ENCODE data around the gene FHAD1. TPM values are rescaled to one million over a fixed set of nuclear protein-coding genes. Genes with fewer than 3 reads are reported as not detected.

Gene FHAD1
- total RNA-seq, 1 experiment from 2014 or later = not detected

DNA sequence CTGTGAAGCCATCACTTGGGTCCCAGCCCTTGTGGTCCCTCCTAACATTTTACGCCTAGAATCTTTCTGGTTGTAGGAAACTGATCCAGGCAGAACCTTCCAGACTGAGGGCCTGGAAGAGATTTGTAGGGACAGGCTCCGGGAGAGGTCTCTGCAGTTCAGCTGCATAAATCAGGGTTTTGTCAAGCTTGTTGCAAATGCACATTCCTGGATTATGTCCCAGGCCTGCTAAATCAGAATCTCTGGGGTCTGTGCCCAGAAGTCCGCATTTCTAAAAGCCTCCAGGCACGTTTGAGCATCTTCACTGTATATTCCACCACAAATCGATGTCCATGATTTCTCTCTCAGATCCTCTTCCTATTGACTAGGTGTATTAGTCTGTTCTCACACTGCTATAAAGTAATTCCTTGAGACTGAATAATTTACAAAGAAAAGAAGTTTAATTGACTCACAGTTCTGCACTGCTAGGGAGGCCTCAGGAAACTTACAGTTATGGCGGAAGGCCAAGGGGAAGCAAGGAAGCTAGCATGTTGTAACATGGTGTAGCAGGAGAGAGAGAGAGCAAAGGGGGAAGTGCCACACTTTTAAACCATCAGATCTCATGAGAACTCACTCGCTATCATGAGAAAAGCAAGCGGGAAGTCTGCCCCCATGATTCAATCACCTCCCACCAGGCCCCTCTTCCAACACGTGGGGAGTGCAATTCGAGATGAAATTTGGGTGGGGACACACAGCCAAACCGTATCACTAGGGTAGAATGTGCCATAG lies 1.2 kb upstream of the FHAD1 start:
- intact Hi-C loops (cut with micrococcal nuclease) = no loop called here
- Mint-ChIP-seq H3K36me3 (ENCODE audit: insufficient read depth, unreplicated experiment) (no peaks in the 10 kb centered on the region), H3K9me3 (ENCODE audit: unreplicated experiment) (no peaks in the 10 kb centered on the region), H3K4me1 (ENCODE audit: insufficient read depth, unreplicated experiment) (peaks cover 14% of the 10 kb centered on the region), H3K27ac (ENCODE audit: low read depth, unreplicated experiment) (peak overlapping the region; percentile 35), H3K27me3 (ENCODE audit: insufficient read depth, unreplicated experiment) (peaks cover 32% of the 10 kb centered on the region), H3K4me3 (ENCODE audit: unreplicated experiment) (no peak overlapping the region)
- POLR2A ChIA-PET = no interaction called here
- BruUV-seq (replicated peaks) = no TSS peak
- DNase-seq (ENCODE audit: unreplicated experiment) = peak; percentile 59
- TF ChIP-seq, protein P1, sequence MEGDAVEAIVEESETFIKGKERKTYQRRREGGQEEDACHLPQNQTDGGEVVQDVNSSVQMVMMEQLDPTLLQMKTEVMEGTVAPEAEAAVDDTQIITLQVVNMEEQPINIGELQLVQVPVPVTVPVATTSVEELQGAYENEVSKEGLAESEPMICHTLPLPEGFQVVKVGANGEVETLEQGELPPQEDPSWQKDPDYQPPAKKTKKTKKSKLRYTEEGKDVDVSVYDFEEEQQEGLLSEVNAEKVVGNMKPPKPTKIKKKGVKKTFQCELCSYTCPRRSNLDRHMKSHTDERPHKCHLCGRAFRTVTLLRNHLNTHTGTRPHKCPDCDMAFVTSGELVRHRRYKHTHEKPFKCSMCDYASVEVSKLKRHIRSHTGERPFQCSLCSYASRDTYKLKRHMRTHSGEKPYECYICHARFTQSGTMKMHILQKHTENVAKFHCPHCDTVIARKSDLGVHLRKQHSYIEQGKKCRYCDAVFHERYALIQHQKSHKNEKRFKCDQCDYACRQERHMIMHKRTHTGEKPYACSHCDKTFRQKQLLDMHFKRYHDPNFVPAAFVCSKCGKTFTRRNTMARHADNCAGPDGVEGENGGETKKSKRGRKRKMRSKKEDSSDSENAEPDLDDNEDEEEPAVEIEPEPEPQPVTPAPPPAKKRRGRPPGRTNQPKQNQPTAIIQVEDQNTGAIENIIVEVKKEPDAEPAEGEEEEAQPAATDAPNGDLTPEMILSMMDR (IDR thresholded peaks at IDR 0.05; ENCODE audit: unreplicated experiment) = no peak
- CTCF ChIA-PET = no interaction called here

DNA sequence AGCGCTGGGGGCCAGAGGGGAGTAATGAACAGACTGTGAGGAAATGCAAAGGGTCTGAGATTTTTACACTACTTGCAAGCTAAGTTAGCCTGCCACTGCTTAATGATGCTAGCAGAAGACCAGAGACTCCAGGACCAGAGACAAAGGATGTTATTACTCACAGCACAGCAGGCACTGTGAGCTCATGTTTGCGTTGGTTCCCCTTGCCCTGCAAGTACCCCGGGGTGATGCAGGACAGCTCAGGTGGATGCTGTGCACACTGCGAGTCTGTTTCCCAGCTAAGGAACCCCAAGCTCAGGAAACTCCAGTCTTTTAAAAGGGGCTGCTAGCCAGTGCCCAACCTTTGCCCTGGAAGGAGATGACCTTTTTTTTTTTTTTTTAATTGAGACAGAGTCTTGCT lies 1.2 kb downstream of the FHAD1 start:
- H3K4me3 Mint-ChIP-seq (ENCODE audit: unreplicated experiment) = no peak overlapping the region
- no peaks in the 10 kb centered on the region for H3K9me3 Mint-ChIP-seq (ENCODE audit: unreplicated experiment)
- TF ChIP-seq, protein P1 (IDR thresholded peaks at IDR 0.05; ENCODE audit: unreplicated experiment) = no peak
- no TSS peak for BruUV-seq (replicated peaks)
- peaks cover 14% of the 10 kb centered on the region for H3K4me1 Mint-ChIP-seq (ENCODE audit: insufficient read depth, unreplicated experiment)
- ChIA-PET CTCF (interaction anchor here (1.0 kb wide), 1 partner anchor 9 kb away, joined by 3 read pairs; no protein-coding TSS in a partner anchor), POLR2A (interaction anchor here (0.6 to 2.2 kb wide), 2 partner anchors 37 to 77 kb away, joined by 3 to 4 read pairs; no protein-coding TSS in a partner anchor)
- no peaks in the 10 kb centered on the region for H3K36me3 Mint-ChIP-seq (ENCODE audit: insufficient read depth, unreplicated experiment)
- no peak for DNase-seq (ENCODE audit: unreplicated experiment)
- no peak overlapping the region for H3K27ac Mint-ChIP-seq (ENCODE audit: low read depth, unreplicated experiment)
- H3K27me3 Mint-ChIP-seq (ENCODE audit: insufficient read depth, unreplicated experiment) = peaks cover 51% of the 10 kb centered on the region
- intact Hi-C loops (cut with micrococcal nuclease) = no loop called here

DNA sequence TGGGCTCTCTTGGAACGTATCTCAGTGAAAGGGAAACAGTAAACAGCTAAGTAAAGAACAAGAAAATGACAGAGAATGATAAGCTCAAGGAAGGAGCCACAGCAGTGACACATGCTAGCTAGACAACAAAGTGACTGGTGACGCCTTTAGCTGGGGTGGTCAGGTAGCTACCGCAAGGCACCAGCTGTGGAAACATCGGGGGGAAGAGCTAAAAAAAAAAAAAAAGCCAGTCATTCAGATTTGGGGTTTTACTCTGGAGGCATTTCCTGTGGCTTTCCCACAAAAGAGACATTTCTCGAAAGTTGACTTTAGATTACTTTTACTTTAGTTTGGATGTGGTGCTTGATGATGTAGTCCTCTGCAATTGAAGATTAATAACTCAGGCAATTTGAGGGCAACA lies 2.1 kb downstream of the FHAD1 start:
- POLR2A ChIA-PET = interaction anchor here (0.6 to 2.2 kb wide), 3 partner anchors 16 to 104 kb away, joined by 3 to 4 read pairs (median 3); no protein-coding TSS in a partner anchor

More for the DNA sequence above, 2.1 kb downstream of the FHAD1 start:
- BruUV-seq (replicated peaks) = no TSS peak
- no peak overlapping the region for H3K27ac Mint-ChIP-seq (ENCODE audit: low read depth, unreplicated experiment)
- CTCF ChIA-PET = no interaction called here
- H3K4me3 Mint-ChIP-seq (ENCODE audit: unreplicated experiment) = no peak overlapping the region
- peaks cover 51% of the 10 kb centered on the region for H3K27me3 Mint-ChIP-seq (ENCODE audit: insufficient read depth, unreplicated experiment)
- no peaks in the 10 kb centered on the region for H3K9me3 Mint-ChIP-seq (ENCODE audit: unreplicated experiment)
- no peak for DNase-seq (ENCODE audit: unreplicated experiment)
- H3K36me3 Mint-ChIP-seq (ENCODE audit: insufficient read depth, unreplicated experiment) = no peaks in the 10 kb centered on the region
- peaks cover 14% of the 10 kb centered on the region for H3K4me1 Mint-ChIP-seq (ENCODE audit: insufficient read depth, unreplicated experiment)
- intact Hi-C loops (cut with micrococcal nuclease) = no loop called here
- TF ChIP-seq, protein P1 (IDR thresholded peaks at IDR 0.05; ENCODE audit: unreplicated experiment) = no peak

All from MCF 10A (cell line).